ENCODE results near the gene SEMA3E.

- no peak for TF ChIP-seq CTCF (conservative IDR thresholded peaks at IDR 0.05 in 1 of 2, IDR thresholded peaks at IDR 0.05 in 1 of 2; ENCODE audit: extremely low read depth in 1 of 2, insufficient read depth in 1 of 2, low read depth in 1 of 2, low read length in 2 of 2)
- TF ChIP-seq EZH2 (IDR thresholded peaks at IDR 0.05; ENCODE audit: borderline replicate concordance, low read length) = no peak
Measured at GRCh38 chr7:83504330-83504729, 144.6 kb downstream of the SEMA3E start.
